T-helper 17 cell (primary cell): ENCODE data around the gene SSH2. TPM values are rescaled to one million over a fixed set of nuclear protein-coding genes. Genes with fewer than 3 reads are reported as not detected.
A peak's percentile ranks its signal among the peaks of the same experiment; 100 is the strongest.
"Not testable (repeated sequence)": the region's sequence is repeated elsewhere in the genome, so short reads cannot be mapped to it uniquely, and the experiment has no call there.

Source experiments
- ATAC-seq: fragments of 150-1000 bp; cut with Tn5 transposase; 2 replicates; pipeline ENCODE4 v1.10.0; 2021; ENCODE audit warnings: mild to moderate bottlenecking, moderate library complexity
- DNase-seq, 3 donors: peaks; one replicate each; pipeline versions ENCODE4 v3.0.0 to v3.0.0-alpha.2; 2020 to 2021
- H3K9me3 ChIP-seq: one replicate; pipeline ENCODE4 v1.7.0; 2013; ENCODE audit warnings: low read length, mild to moderate bottlenecking; ENCODE audit not compliant: control insufficient read depth, poor library complexity, severe bottlenecking
- H3K27ac Mint-ChIP-seq: one replicate; pipeline ENCODE4 v1.8.0; 2022; ENCODE audit warnings: mild to moderate bottlenecking, moderate library complexity, mixed read lengths
- H3K27me3 Mint-ChIP-seq: one replicate; pipeline ENCODE4 v1.8.0; 2022; ENCODE audit warnings: mixed read lengths
- H3K36me3 Mint-ChIP-seq: one replicate; pipeline ENCODE4 v1.8.0; 2022; ENCODE audit warnings: low read depth, mixed read lengths
- H3K4me1 Mint-ChIP-seq: one replicate; pipeline ENCODE4 v1.8.0; 2022; ENCODE audit warnings: mild to moderate bottlenecking, mixed read lengths
- H3K4me3 Mint-ChIP-seq: one replicate; pipeline ENCODE4 v1.8.0; 2022; ENCODE audit warnings: mild to moderate bottlenecking, moderate library complexity, mixed read lengths
- total RNA-seq, 4 donors: library from RNA in 2 of 4; stranded (reverse) in 2 of 4; gene quantifications; one replicate each; pipeline ENCODE4 v1.2.3 and lab custom pipeline; 2022 to 2026

The SSH2 gene
- total RNA-seq, 2 donors from 2014 or later: 72.2 to 72.7 TPM

DNA sequence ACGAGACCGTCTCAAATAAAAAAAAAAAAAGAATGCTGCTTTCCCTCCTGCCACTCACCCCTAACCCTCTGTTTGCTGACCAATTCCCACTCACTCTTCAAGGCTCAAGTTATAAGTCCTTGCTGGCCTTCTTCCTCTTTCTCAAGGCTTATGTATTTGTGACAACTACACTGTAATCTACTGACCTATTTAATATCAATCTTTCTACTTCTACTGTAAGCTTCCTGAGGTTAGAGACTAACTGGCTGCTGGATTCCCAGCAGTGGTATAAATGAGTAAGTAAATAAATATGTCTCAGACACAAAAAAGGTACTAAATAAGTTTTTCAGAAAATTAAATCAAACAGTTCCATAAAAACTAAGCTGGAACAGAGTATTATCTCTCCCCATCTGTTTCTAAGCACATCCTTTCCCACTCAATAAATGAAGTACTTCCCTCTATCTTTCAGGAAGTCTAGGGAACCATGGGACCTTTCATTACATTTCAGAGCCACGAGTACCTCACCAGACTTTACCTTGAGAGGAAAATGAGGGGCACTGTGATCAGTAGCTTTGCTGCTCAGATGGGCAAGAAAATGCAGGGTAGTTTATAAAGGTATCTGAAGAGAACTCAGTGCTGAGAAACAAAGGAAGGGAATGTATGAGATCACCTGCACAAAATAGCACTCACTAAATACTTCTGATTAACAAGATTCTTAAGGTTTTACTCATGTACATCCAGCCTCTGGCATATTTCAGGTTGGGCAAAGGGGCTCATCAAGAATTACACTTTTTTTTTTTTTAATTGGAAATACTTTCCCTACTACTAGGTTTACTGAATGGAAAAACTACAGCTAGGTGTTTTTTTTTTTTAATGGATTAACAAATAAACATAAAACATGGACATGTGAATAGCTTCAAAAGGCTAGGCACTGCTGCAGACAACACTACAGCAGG lies 10.8 kb downstream of the SSH2 start:
- H3K36me3 Mint-ChIP-seq: peaks cover 2% of the 10 kb centered on the region
- no peaks in the 10 kb centered on the region for H3K27me3 Mint-ChIP-seq
- H3K27ac Mint-ChIP-seq: no peak overlapping the region
- no peak overlapping the region for H3K4me3 Mint-ChIP-seq
- peaks cover 18% of the 10 kb centered on the region for H3K4me1 Mint-ChIP-seq
- ATAC-seq (no peak), DNase-seq (no peak)
- H3K9me3 ChIP-seq: no peaks in the 10 kb centered on the region

DNA sequence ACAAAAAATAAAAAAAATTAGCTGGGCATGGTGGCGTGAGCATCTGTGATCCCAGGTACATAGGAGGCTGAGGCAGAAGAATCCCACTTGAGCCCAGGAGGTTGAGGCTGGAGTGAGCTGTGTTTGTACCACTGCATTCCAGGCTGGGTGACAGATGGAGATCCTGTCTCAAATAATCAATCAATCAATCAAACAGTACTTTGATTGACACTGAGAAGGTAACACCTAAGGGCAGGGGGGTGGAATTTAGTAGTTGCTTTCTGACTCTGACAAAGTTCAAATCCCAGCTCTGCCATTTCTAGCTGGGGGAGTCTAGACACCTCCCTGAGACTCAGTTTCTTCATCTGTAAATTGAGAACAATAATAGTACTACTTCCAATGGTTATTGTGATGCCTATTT lies 12.0 kb downstream of the SSH2 start:
- Mint-ChIP-seq H3K27ac (no peak overlapping the region), H3K4me1 (peaks cover 18% of the 10 kb centered on the region), H3K4me3 (no peak overlapping the region), H3K27me3 (no peaks in the 10 kb centered on the region), H3K36me3 (peaks cover 2% of the 10 kb centered on the region)
- no peak for DNase-seq
- no peaks in the 10 kb centered on the region for H3K9me3 ChIP-seq
- no peak for ATAC-seq

DNA sequence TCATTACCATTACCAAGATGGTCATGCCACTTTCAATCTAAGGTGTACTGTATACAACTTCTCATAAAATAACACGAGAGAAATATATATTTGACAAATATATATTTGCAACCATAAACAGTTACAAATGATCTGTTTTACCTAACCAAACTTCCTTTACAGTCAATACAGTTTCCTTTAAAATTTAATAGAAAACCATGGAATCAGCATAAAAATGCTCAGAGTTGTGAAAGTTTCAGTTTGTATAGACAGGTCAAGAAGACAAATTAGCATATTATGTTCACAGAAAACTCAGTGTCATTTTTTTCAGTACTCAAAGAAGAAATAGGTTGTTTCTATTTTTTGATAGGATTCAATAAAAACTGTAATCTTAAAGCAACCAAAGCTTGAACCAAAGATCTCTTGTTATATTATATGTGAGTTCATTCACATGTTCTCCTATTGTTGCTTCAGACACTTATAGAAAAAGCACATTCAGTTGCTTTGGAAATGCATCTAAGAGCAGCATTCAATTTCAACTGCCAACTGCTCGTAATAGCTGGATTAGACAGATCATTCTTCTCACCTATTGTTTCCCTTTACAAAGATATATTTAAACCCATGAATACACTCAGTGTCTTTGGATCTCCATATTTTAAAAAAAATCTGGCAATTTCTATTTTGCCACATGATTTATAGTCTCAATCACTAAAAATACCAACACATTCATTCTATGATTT lies 15.1 kb downstream of the SSH2 start:
- H3K9me3 ChIP-seq: no peaks in the 10 kb centered on the region
- no peaks in the 10 kb centered on the region for H3K36me3 Mint-ChIP-seq
- no peak overlapping the region for H3K27ac Mint-ChIP-seq
- H3K4me3 Mint-ChIP-seq: no peak overlapping the region
- H3K4me1 Mint-ChIP-seq: peaks cover 15% of the 10 kb centered on the region
- DNase-seq (no peak), ATAC-seq (no peak)
- no peaks in the 10 kb centered on the region for H3K27me3 Mint-ChIP-seq

DNA sequence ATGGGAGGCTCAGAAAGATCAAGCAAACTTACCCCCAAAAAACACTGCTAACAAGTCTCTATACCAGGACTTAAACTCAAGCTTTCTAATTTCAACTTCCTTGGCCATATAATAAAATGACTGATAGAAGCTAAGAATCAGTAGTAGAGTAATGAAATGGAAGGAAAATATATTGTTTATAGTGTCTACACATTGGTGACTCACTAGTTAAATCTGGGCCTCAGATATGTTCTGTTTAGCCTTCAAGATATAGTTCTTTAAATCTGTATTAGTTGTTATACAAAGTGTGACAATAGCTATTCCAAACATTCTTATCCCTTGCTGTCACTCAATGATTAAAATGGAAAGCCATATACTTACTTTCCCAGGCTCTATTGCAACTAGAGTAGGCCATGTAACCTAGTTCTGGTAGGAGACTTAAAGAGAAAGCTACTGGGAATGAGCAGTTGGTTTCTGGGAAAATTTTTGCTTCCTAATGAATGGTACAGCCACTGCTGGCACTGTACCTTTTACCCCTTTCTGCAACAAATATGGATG lies 18.3 kb downstream of the SSH2 start:
- Mint-ChIP-seq H3K27me3 (no peaks in the 10 kb centered on the region), H3K27ac (no peak overlapping the region), H3K4me3 (no peak overlapping the region), H3K36me3 (no peaks in the 10 kb centered on the region), H3K4me1 (peaks cover 7% of the 10 kb centered on the region)
- H3K9me3 ChIP-seq: no peaks in the 10 kb centered on the region
- no peak for ATAC-seq
- no peak for DNase-seq

DNA sequence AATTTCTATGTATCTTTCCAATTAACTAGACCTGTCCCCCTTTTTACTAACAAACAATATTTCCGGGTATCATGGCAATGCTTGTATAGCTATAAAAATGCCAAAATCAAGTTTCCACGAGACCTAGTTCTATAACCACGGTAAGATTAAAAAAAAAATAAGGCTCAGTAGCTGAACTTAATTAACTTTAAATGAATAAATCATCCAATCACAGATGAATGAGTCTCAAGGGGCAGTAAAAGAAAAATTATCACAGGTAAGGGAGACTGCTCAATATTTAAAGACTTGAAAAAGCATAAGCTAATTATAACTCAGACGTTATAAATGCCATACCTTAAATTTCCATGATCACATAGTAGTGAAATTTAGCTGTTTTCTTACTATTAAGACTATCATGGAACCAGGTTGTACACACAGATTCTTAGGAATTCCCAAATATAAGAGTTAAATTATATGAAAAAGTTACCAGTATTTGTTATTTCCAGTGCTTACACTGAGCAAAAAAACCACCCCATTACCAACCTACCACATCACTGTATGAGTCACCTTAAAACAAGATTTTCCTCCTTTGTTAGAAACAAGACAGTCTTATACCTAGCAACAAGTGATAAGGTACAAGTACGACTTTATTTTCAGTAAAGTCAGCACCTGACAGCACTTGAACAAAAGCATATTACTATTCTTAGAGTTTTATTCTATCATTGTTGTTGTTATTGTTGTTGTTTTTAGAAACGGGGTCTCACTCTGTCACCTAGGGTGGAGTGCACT lies 20.6 kb downstream of the SSH2 start:
- Mint-ChIP-seq H3K4me3 (no peak overlapping the region), H3K27me3 (no peaks in the 10 kb centered on the region), H3K27ac (no peak overlapping the region), H3K36me3 (peaks cover 2% of the 10 kb centered on the region), H3K4me1 (peaks cover 17% of the 10 kb centered on the region)
- ATAC-seq: peak; percentile 54
- no peak for DNase-seq
- no peaks in the 10 kb centered on the region for H3K9me3 ChIP-seq

DNA sequence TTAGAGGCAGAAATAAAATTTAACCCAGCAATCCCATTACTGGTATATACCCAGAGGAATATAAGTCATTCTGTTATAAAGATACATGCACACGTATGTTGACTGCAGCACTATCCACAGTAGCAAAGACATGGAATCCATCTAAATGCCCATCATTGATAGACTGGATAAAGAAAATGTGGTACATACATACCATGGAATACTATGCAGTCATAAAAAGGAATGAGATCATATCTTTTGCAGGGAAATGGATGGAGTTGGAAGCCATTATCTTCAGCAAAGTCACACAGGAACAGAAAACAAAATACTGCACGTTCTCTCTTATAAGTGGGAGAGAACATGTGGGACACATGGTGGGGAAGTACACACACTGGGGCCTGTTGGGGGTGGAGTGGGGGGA lies 23.1 kb downstream of the SSH2 start:
- H3K9me3 ChIP-seq: no peaks in the 10 kb centered on the region
- DNase-seq: no peak
- ATAC-seq: no peak
- peaks cover 27% of the 10 kb centered on the region for H3K4me1 Mint-ChIP-seq
- H3K27ac Mint-ChIP-seq: no peak overlapping the region
- H3K27me3 Mint-ChIP-seq: no peaks in the 10 kb centered on the region
- H3K36me3 Mint-ChIP-seq: peaks cover 2% of the 10 kb centered on the region
- H3K4me3 Mint-ChIP-seq: no peak overlapping the region

DNA sequence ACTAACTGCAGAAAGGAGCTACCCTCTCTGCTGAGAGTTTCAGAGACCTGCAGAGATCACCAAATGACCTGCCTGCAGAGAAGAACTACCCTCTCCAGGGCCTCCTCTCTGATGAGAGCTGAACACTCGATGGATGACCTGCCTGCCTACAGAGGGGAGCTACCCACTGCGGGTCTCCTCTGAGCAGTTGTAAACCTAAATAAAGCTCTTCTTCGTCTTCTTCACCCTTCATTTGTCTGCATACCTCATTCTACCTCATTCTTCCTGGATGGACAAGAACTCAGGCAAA lies 24.2 kb downstream of the SSH2 start:
- Mint-ChIP-seq H3K4me3 (no peak overlapping the region), H3K36me3 (peaks cover 2% of the 10 kb centered on the region), H3K27me3 (no peaks in the 10 kb centered on the region), H3K4me1 (peaks cover 28% of the 10 kb centered on the region), H3K27ac (no peak overlapping the region)
- DNase-seq: no peak
- no peak for ATAC-seq
- H3K9me3 ChIP-seq: no peaks in the 10 kb centered on the region

DNA sequence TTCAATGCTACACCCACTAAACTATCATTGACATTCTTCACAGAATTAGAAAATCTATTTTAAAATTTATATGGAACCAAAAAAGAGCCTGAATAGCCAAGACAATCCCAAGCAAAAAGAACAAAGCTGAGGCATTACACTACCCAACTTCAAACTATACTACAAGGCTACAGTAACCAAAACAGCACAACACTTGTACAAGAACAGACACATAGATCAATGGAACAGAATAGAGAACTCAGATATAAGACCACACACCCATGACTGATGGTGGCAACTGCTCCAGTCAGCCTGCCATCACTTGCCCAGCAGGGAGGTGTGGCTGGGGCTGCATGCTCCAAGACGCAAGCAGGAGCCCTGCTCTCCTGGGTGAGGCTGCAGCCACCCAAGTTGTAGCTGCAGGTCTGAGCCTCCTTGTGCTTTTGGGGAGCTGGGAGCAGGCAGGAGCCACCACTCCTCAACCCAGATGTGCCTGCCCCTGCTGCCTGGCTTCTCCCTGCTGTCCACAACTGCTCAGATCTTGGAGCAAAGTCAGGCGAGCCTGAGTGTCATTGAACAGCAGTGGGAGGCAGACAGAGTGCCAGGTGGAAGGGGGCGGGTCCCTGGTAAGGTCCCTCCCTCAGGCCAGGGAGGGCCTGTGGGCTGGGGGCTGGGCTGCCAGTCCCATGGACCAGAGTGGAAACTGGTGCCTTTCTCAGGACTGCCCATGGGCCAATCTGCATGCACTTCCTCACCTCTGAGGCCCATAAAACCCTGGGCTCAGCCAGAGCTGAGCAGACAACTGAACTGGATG lies 24.7 kb downstream of the SSH2 start:
- H3K27me3 Mint-ChIP-seq: no peaks in the 10 kb centered on the region
- no peak overlapping the region for H3K27ac Mint-ChIP-seq
- peaks cover 27% of the 10 kb centered on the region for H3K4me1 Mint-ChIP-seq
- no peaks in the 10 kb centered on the region for H3K9me3 ChIP-seq
- DNase-seq: no peak
- peaks cover 2% of the 10 kb centered on the region for H3K36me3 Mint-ChIP-seq
- ATAC-seq: no peak
- no peak overlapping the region for H3K4me3 Mint-ChIP-seq

DNA sequence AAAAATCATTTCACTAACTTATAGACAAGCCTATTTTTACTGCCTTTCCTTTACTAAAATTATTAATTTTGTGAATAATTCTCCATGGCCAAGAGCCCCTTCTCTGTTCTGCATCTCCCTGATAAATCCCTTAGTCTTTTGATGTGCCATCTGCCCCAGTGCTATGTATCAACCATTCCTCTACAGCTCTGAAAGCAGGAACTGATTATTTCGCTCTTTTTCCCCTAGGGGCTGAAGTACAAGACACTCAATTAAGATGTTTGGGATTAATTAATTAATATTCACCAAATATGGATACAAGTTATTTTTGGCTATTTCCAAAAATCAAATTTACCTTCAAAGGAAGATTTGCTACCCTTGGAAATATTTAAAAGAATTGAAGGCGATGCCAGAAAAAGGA lies 26.6 kb downstream of the SSH2 start:
- no peaks in the 10 kb centered on the region for H3K9me3 ChIP-seq
- Mint-ChIP-seq H3K27ac (peak overlapping the region; percentile 11), H3K4me1 (peaks cover 24% of the 10 kb centered on the region), H3K4me3 (no peak overlapping the region), H3K36me3 (peaks cover 2% of the 10 kb centered on the region), H3K27me3 (no peaks in the 10 kb centered on the region)
- DNase-seq (no peak), ATAC-seq (no peak)

DNA sequence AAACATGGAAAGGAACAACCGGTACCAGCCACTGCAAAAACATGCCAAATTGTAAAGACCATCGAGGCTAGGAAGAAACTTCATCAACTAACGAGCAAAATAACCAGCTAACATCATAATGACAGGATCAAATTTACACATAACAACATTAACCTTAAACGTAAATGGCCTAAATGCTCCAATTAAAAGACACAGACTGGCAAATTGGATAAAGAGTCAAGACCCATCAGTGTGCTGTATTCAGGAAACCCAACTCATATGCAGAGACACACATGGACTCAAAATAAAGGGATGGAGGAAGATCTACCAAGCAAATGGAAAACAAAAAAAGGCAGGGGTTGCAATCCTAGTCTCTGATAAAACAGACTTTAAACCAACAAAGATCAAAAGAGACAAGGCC lies 32.9 kb downstream of the SSH2 start:
- not testable (repeated sequence) for DNase-seq, H3K27ac Mint-ChIP-seq, ATAC-seq, H3K4me3 Mint-ChIP-seq, H3K27me3 Mint-ChIP-seq, H3K9me3 ChIP-seq, H3K36me3 Mint-ChIP-seq
- peaks cover 12% of the 10 kb centered on the region for H3K4me1 Mint-ChIP-seq

DNA sequence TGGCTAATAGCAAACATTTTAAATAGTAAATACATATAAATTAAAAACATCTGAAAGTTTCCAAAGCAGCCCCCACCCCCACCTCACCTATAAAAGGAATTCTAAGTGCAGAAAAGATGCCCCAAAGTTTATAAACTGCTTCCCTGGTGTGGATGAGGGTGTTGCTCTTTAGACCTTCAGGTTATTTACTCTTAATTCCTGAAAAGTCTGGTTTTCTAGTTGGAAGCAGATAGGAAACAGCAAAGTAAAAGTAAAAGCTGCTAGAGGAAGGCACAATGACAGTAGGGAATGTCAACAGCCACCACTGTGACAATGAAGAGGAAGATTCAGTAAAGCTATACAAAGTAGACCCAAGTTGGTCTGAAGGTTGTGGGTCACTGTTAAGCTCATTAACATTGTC lies 37.8 kb downstream of the SSH2 start:
- Mint-ChIP-seq H3K36me3 (peaks cover 3% of the 10 kb centered on the region), H3K4me1 (peaks cover 12% of the 10 kb centered on the region), H3K27ac (no peak overlapping the region)

DNA sequence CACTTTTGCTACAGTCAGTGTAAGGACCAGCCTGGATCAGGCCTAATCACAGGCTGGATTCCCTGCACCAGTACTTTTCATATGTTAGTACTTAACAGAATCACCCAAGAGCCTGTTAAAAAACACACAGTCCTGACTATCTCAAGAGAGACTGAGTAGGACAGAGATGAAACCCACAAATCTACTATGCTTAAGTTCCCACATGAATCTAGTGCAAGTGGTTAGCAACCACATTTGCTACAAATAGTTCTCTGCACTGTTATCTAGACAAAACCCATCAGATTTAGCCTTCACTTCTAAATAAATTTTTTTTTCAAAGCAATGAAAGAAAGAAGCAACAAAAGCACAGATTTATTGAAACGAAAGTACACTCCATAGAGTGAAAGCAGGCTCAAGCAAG lies 38.9 kb downstream of the SSH2 start:
- peaks cover 3% of the 10 kb centered on the region for H3K36me3 Mint-ChIP-seq
- DNase-seq (no peak), ATAC-seq (no peak)
- H3K27me3 Mint-ChIP-seq: no peaks in the 10 kb centered on the region
- peaks cover 15% of the 10 kb centered on the region for H3K4me1 Mint-ChIP-seq
- no peak overlapping the region for H3K4me3 Mint-ChIP-seq
- H3K27ac Mint-ChIP-seq: no peak overlapping the region
- no peaks in the 10 kb centered on the region for H3K9me3 ChIP-seq

More for the DNA sequence above, 37.8 kb downstream of the SSH2 start:
- no peak overlapping the region for H3K4me3 Mint-ChIP-seq
- no peaks in the 10 kb centered on the region for H3K9me3 ChIP-seq
- DNase-seq: no peak
- ATAC-seq: no peak
- H3K27me3 Mint-ChIP-seq: no peaks in the 10 kb centered on the region
